Aorta (tissue), 5 donors: ENCODE data around the gene EVI5. TPM values are rescaled to one million over a fixed set of nuclear protein-coding genes. Genes with fewer than 3 reads are reported as not detected.
A peak's percentile ranks its signal among the peaks of the same experiment; 100 is the strongest.

Source experiments
- ATAC-seq: fragments of 200-7000 bp; cut with Tn5 transposase; one replicate; pipeline ENCODE4 v1.9.1; 2022; ENCODE audit warnings: moderate library complexity; ENCODE audit not compliant: low FRiP score
- DNase-seq, 2 donors: peaks; one replicate each; pipeline ENCODE4 v3.0.0-alpha.2; 2020
- H3K27ac ChIP-seq, 2 donors: one replicate each; pipeline ENCODE4 v1.5.1; 2013; ENCODE audit warnings: low read length in 2 of 2, mild to moderate bottlenecking in 2 of 2, moderate library complexity in 2 of 2, control low read depth in 1 of 2, inconsistent platforms in 1 of 2, low read depth in 1 of 2
- H3K27me3 ChIP-seq, 2 donors: one replicate each; pipeline ENCODE4 v1.6.1; 2013; ENCODE audit warnings: control low read depth in 1 of 2, low read length in 1 of 2, mild to moderate bottlenecking in 1 of 2, moderate library complexity in 1 of 2; ENCODE audit not compliant: insufficient read depth in 2 of 2, control insufficient read depth in 1 of 2
- H3K36me3 ChIP-seq, 2 donors: one replicate each; pipeline ENCODE4 v1.6.1; 2013; ENCODE audit warnings: control low read depth in 1 of 2, low read length in 1 of 2, mild to moderate bottlenecking in 1 of 2; ENCODE audit not compliant: insufficient read depth in 2 of 2, control insufficient read depth in 1 of 2
- H3K4me1 ChIP-seq, 2 donors: one replicate each; pipeline ENCODE4 v1.6.1; 2013; ENCODE audit warnings: low read length in 2 of 2, control low read depth in 1 of 2, mild to moderate bottlenecking in 1 of 2, moderate library complexity in 1 of 2; ENCODE audit not compliant: insufficient read depth in 2 of 2, control insufficient read depth in 1 of 2
- H3K4me3 ChIP-seq, 2 donors: one replicate each; pipeline ENCODE4 v1.5.1; 2013; ENCODE audit warnings: low read length in 2 of 2, control low read depth in 1 of 2, mild to moderate bottlenecking in 1 of 2
- H3K9me3 ChIP-seq: one replicate; pipeline ENCODE4 v1.6.1; 2013; ENCODE audit warnings: mild to moderate bottlenecking, low read length; ENCODE audit not compliant: control insufficient read depth
- WGBS, 2 donors: extraction: QIAGEN DNeasy Blood & Tissue Kit; methylation state at CpG; one replicate each; pipeline ENCODE4 v1.1.7; 2013; 5-methylcytosine and 5-hydroxymethylcytosine counted together
- intact Hi-C, 2 donors: fragments of 100-400 bp; cut with DNase I; formaldehyde crosslinking; loops; one replicate each; pipeline versions ENCODE4 v1.14.2 to v1.15.0; 2022
- polyA plus RNA-seq, 2 donors: library from polyadenylated mRNA; stranded (reverse); fragments of 200-250 nt; gene quantifications; one replicate each; pipeline ENCODE4 v1.2.3, GENCODE V29; 2013
- total RNA-seq, 2 donors: library from RNA; stranded (reverse); fragmentation: NEBNext Ultra II Directional; extraction: Animal tissue kit (Norgen Biotek cat#: 25700); gene quantifications; one replicate each; pipeline ENCODE4 v1.2.1, GENCODE V29; 2021
- donor health status: healthy with polysubstance abuse.
- donor health status: Bipolar disorder and iron deficiency.
- donor health status: DM: no; HTN: no; CAD: no.
- donor health status: DM: no; HTN: no; CAD: no.
- donor health status: DM: yes; HTN: yes; CAD: no.

Gene EVI5
- total and polyA plus RNA-seq, 4 donors = 8.3 to 54.7 (median 29.0) TPM

DNA sequence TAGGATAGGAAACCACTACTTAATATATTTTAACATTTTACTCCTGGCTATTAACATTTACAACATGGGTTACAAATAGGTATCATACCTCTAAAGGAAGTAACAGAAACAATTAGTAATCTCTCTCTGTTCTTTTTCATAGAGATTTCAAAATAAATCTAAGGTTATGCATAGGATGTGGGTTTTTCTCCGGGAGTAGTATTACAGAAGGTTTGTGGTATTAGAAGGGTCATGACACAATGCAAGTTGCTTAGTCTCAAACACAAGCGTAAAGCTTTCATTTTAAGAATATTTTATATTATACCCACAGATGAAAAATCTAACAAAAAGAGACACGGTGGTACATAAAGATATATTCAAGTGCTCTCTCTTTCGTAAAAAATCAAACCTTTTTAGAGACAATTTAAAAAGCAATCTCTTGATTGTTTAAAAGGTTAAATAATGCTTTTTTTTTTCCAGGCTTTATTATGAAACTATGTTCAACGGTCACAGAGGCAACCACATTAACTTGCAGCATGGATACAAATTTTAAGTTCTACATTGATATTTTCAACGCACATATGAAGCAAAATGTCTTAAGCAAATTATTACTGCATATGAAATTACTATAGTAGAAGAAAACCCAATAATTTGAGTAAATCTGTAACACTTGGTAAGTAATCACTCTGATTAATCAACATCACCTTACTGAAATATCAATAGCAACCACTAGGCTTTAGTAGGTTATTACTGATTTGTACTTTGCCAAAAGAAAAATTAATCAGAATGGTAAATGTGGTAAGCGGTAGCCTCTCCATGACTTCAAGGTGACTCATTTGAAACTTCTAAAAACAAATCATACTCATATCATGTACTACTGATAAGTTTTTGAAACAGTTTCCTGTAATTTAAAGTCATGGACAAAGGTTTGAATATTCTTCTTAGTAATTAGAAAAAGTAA lies 200.8 kb downstream of the EVI5 start:
- intact Hi-C loops = no loop called here
- Histone ChIP-seq H3K9me3 (peaks cover under 1% of the 10 kb centered on the region), H3K4me3 (no peak overlapping the region), H3K36me3 (peaks cover 0 to 2% of the 10 kb centered on the region in 2 donors), H3K27me3 (no peaks in the 10 kb centered on the region), H3K4me1 (no peaks in the 10 kb centered on the region), H3K27ac (no peak overlapping the region)
- WGBS, 2 donors = 86 to 87% methylated on average over 7 of the region's 7 CpGs
- ATAC-seq (no peak), DNase-seq (no peak)

- no peak overlapping the region for H3K4me3 ChIP-seq
- DNase-seq (peak in 1 of 2 donors; percentile 64), ATAC-seq (no peak)
- intact Hi-C loops = no loop called here
- H3K36me3 ChIP-seq = no peaks in the 10 kb centered on the region
- H3K4me1 ChIP-seq = no peaks in the 10 kb centered on the region
- no peak overlapping the region for H3K27ac ChIP-seq
- no peaks in the 10 kb centered on the region for H3K9me3 ChIP-seq
- no peaks in the 10 kb centered on the region for H3K27me3 ChIP-seq
- 30 to 38% methylated on average over 5 of the region's 5 CpGs for WGBS, 2 donors
These were observed 207.5 kb downstream of the EVI5 start for GRCh38 chr1:92577261-92577895.

DNA sequence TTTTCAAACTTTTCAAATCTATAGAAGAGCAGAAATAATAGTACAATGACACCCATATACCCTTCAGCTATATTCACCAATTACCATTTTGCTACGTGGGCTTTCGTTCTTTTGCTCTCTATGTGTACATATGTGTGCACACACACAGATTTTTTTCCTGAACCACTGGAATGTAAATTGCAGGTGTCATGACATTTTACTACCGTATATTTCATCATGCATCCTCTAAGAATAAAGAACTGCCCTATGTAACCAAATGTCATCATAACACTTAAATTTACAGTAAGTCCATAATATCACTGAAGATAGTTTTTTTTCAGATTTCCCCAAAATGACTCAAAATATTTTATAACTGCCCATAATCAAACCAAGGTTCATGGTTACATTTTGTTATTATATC lies 209.8 kb downstream of the EVI5 start:
- no peak overlapping the region for H3K4me3 ChIP-seq
- no peaks in the 10 kb centered on the region for H3K9me3 ChIP-seq
- H3K36me3 ChIP-seq = no peaks in the 10 kb centered on the region
- DNase-seq (no peak), ATAC-seq (no peak)
- no peaks in the 10 kb centered on the region for H3K4me1 ChIP-seq
- no peak overlapping the region for H3K27ac ChIP-seq
- WGBS, 2 donors = 94 to 97% methylated on average over 3 of the region's 3 CpGs
- H3K27me3 ChIP-seq = no peaks in the 10 kb centered on the region
- intact Hi-C loops = no loop called here

DNA sequence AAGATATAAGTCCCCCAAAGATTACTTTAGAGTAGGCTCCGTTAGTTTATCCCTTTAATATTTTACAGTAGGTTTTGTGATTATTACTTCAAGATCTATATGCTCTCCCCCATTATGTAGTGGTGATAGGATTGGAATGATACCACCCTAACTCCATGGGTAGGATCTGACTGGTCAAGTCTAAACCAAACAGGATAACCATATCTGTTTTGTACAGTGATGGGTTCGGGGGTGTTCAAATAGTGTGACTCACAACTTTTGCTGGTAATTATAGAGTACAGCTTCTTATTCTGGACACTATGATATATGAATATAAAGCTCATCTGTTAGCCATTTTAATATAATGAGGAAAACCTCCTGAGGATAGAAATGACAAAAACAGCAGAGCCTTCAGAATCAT lies 212.4 kb downstream of the EVI5 start:
- H3K27ac ChIP-seq = no peak overlapping the region
- H3K4me3 ChIP-seq = no peak overlapping the region
- no peaks in the 10 kb centered on the region for H3K4me1 ChIP-seq
- H3K27me3 ChIP-seq = no peaks in the 10 kb centered on the region
- no peak for ATAC-seq
- DNase-seq = no peak
- intact Hi-C loops = no loop called here
- H3K36me3 ChIP-seq = no peaks in the 10 kb centered on the region
- WGBS, 2 donors = 47 to 50% methylated on average over 2 of the region's 2 CpGs
- H3K9me3 ChIP-seq = no peaks in the 10 kb centered on the region

DNA sequence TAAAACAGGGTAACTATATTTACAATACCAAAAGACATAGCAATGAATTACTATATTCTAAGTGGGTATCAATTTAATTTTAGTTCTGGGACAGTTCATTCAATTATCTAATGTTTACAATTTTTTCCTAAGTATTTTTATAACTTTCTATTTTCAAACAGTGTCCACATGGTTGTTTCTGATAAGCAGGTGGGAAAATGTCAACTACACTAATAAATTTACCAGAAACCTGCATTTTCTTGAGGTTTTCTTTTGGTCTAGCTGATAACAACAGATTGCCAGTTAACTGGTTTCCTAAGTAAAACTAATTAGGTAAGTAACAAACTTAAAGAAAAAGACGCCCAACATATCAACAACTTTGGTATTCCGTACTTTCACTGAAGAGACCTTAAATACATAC lies 213.3 kb downstream of the EVI5 start:
- Histone ChIP-seq H3K4me3 (no peak overlapping the region), H3K4me1 (no peaks in the 10 kb centered on the region), H3K27ac (no peak overlapping the region), H3K36me3 (no peaks in the 10 kb centered on the region), H3K27me3 (no peaks in the 10 kb centered on the region), H3K9me3 (no peaks in the 10 kb centered on the region)
- intact Hi-C loops = no loop called here
- ATAC-seq = no peak
- no peak for DNase-seq
- 95 to 97% methylated on average over 2 of the region's 2 CpGs for WGBS, 2 donors

GRCh38 chr1:92567211-92567868 lies 217.6 kb downstream of the EVI5 start:
- H3K27me3 ChIP-seq = no peaks in the 10 kb centered on the region

GRCh38 chr1:92563457-92564216 lies 221.3 kb downstream of the EVI5 start:
- no peaks in the 10 kb centered on the region for H3K4me1 ChIP-seq
- intact Hi-C loops = no loop called here
- no peak overlapping the region for H3K27ac ChIP-seq
- no peaks in the 10 kb centered on the region for H3K36me3 ChIP-seq
- H3K4me3 ChIP-seq = no peak overlapping the region
- H3K9me3 ChIP-seq = no peaks in the 10 kb centered on the region
- H3K27me3 ChIP-seq = no peaks in the 10 kb centered on the region
- DNase-seq (no peak), ATAC-seq (no peak)
- 96 to 98% methylated on average over 6 of the region's 6 CpGs for WGBS, 2 donors

More at GRCh38 chr1:92567211-92567868, 217.6 kb downstream of the EVI5 start:
- no peaks in the 10 kb centered on the region for H3K9me3 ChIP-seq
- no peaks in the 10 kb centered on the region for H3K4me1 ChIP-seq
- no peak overlapping the region for H3K4me3 ChIP-seq
- DNase-seq (no peak), ATAC-seq (no peak)
- no peak overlapping the region for H3K27ac ChIP-seq
- no peaks in the 10 kb centered on the region for H3K36me3 ChIP-seq
- 95 to 99% methylated on average over 1 of the region's 1 CpG for WGBS, 2 donors
- intact Hi-C loops = no loop called here

- no peaks in the 10 kb centered on the region for H3K9me3 ChIP-seq
- no peaks in the 10 kb centered on the region for H3K27me3 ChIP-seq
- 92 to 94% methylated on average over 1 of the region's 1 CpG for WGBS, 2 donors
- no peak overlapping the region for H3K27ac ChIP-seq
- no peaks in the 10 kb centered on the region for H3K36me3 ChIP-seq
- no peak overlapping the region for H3K4me3 ChIP-seq
- no peak for ATAC-seq
- DNase-seq = no peak
- H3K4me1 ChIP-seq = no peaks in the 10 kb centered on the region
- intact Hi-C loops = no loop called here
These were observed 228.6 kb downstream of the EVI5 start for GRCh38 chr1:92556350-92556749.
